ENCODE data around the gene NAT10. TPM values are rescaled to one million over a fixed set of nuclear protein-coding genes. Genes with fewer than 3 reads are reported as not detected.

Gene NAT10
- total RNA-seq, 1 experiment from 2014 or later = 38.0 TPM

- no peak for DNase-seq (ENCODE audit: low read depth, low spot score)
- in situ Hi-C loops (cut with HindIII; ENCODE audit: low pct_unique_long_range_greater_than_20kb, low sequenced_read_pairs) = no loop called here
These were observed 54.8 kb downstream of the NAT10 start for GRCh38 chr11:34160049-34160721.

- in situ Hi-C loops (cut with HindIII; ENCODE audit: low pct_unique_long_range_greater_than_20kb, low sequenced_read_pairs) = no loop called here
- no peak for DNase-seq (ENCODE audit: low read depth, low spot score)
These were observed 55.4 kb downstream of the NAT10 start for GRCh38 chr11:34160791-34161190.

DNA sequence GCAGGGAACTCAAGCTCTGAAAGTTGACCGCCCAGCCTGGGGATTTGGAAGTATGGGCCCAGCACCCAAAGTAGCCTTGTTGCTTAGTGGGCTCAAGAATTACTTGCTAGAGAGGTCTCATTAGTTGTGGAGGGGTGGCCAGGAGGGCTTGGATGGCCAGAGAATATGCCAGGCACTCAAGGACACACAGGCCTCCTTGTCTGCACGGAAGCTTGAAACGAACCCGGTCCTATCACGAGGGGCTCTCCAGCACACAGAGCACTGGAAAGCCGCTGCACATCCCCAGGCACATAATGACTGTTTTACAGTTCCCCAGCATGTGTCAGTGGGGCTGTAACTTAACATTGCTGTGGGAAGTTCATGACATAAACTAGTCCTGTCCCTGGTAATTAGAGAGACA lies 55.9 kb downstream of the NAT10 start:
- in situ Hi-C loops (cut with HindIII; ENCODE audit: low pct_unique_long_range_greater_than_20kb, low sequenced_read_pairs) = no loop called here
- peak; percentile 65 for DNase-seq (ENCODE audit: low read depth, low spot score)

DNA sequence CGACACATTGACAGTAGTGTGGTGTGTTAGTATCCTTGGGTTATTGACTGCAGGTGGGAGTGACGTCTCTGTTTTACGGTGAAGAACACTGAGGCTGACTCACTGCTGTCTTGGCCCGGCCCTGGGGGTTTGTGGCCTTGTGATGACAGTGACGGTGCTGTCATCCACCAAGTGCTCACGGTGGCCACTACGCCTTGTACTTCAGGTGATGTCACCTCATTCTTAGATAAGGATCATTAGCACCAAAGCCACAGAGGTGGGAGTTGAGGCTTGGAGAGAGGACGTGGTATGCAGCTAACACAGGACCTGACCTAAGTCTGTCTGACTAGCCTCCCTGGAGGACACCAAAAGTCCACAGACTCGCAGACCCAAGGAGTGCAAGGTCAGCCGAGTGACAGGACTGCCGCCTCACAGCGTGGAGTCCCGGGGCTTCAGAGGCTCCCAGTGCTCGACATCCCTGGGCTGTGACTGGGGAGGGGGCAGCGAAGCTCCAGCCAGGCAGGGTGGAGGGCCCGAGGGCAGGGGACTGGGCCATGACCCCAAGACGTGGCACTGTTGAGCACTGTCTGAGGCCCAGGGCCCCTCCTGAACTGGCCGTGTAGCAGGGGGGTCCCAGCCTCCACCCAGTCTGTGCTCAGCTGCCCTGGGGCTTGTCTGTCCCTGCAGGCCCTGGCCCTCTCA lies 56.5 kb downstream of the NAT10 start:
- in situ Hi-C loops (cut with HindIII; ENCODE audit: low pct_unique_long_range_greater_than_20kb, low sequenced_read_pairs) = no loop called here
- DNase-seq (ENCODE audit: low read depth, low spot score) = no peak

- no peak for DNase-seq (ENCODE audit: low read depth, low spot score)
- in situ Hi-C loops (cut with HindIII; ENCODE audit: low pct_unique_long_range_greater_than_20kb, low sequenced_read_pairs) = no loop called here
These were observed 57.0 kb downstream of the NAT10 start for GRCh38 chr11:34162493-34162820.

- in situ Hi-C loops (cut with HindIII; ENCODE audit: low pct_unique_long_range_greater_than_20kb, low sequenced_read_pairs) = no loop called here
- DNase-seq (ENCODE audit: low read depth, low spot score) = no peak
These were observed 57.4 kb downstream of the NAT10 start for GRCh38 chr11:34162856-34163255.

- no peak for DNase-seq (ENCODE audit: low read depth, low spot score)
- in situ Hi-C loops (cut with HindIII; ENCODE audit: low pct_unique_long_range_greater_than_20kb, low sequenced_read_pairs) = no loop called here
These were observed 59.7 kb downstream of the NAT10 start for GRCh38 chr11:34165121-34165520.

DNA sequence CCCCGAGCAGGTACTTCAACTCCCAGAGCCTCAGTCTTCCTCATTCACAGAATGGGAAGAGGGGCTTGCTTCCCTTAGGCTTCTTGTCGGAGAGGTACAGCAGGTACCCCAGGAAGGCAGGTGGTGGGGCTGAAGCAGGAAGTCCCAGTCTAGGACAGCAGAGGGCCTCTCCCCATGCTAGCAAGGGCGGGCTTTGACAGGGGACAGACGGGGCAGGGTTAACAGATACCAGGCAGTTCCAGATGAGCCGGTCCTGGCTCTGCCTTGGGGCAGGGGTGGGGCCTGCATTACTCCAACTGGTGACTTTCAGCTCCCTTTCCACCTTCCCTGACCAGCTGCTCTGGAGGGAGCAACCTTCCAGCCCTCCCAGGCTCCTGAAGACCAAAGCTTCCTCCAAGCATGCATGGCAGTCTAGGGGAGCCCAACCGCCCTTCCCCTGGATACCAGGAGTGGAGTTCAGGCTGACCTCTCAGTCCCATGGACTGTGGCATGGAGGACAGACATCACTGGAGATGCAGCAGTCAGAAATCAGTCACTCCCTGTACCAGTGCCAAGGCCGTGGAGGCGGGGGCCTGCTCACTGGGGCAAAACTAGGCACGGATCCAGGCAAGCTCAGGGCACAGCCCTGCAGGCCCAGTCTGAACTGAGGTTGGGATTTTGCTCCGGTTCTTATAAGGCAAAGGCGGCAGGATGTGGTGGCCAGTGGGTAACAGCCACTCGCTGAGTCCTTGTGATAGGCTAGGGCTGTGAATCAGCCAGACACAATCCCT lies 60.5 kb downstream of the NAT10 start:
- in situ Hi-C loops (cut with HindIII; ENCODE audit: low pct_unique_long_range_greater_than_20kb, low sequenced_read_pairs) = no loop called here
- DNase-seq (ENCODE audit: low read depth, low spot score) = no peak

DNA sequence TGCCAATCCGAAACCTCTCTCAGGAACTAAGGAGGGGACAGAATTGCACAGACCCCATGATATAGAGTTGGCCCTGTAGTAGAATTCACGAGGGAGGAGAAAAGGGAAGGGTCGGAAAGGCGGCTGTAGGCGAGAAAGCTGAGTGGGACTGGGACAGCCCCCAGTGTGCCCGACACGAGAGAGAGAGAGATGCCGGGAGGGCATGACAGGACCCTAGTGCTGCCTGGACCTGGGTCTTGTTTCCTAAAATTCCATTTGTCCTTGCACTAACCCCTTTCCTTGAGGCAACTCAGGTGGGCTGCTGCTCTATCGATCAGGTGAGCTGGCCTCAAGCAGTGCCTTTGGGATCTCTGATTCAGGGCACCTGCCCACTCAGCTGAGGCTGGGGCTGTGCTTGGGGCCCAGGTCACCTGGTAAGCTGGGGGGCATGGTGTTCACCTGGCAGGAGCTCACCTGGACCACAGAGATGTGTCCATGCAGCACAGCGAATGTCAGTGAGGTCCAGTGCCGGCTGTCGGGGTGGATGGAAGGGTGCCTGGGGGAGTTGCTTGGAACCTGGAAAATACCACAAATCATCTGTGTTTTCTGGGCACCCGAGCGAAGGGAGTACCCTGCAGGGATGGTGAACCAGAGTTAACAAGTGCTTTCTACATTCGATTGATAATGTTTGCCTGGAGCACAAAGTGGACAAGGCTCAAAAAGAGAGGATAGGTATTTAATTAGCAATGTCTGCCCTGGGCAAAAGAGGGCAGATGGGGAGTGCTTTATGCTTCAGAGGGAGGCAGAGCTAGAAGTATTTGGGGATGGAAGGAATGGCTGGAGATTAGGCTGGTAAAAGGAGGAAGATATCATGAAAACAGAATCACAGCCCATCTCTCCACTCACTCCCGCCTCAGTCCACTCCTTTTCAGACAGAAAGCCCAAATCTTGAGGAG lies 61.6 kb downstream of the NAT10 start:
- in situ Hi-C loops (cut with HindIII; ENCODE audit: low pct_unique_long_range_greater_than_20kb, low sequenced_read_pairs) = no loop called here

DNA sequence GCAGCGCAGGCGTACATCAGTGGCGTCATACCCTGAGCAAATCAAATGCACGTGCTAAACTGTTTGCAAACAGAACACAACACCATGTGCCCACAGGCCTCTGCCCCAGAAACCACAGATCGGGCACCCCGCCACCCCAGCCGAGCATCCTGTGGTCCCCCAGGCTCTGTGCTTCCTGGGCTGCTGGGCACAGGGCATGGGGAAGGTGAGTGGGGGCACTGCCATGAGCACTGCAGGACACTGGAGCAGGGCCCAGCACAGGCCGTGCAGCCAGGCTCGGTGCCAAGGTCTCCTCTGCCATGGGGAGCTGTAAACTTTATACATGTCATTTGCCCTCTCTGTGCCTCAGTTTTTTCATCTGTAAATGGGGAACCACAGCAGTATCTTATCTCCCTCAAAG lies 62.5 kb downstream of the NAT10 start:
- no peak for DNase-seq (ENCODE audit: low read depth, low spot score)
- in situ Hi-C loops (cut with HindIII; ENCODE audit: low pct_unique_long_range_greater_than_20kb, low sequenced_read_pairs) = no loop called here

More for the DNA sequence above, 61.6 kb downstream of the NAT10 start:
- no peak for DNase-seq (ENCODE audit: low read depth, low spot score)

DNA sequence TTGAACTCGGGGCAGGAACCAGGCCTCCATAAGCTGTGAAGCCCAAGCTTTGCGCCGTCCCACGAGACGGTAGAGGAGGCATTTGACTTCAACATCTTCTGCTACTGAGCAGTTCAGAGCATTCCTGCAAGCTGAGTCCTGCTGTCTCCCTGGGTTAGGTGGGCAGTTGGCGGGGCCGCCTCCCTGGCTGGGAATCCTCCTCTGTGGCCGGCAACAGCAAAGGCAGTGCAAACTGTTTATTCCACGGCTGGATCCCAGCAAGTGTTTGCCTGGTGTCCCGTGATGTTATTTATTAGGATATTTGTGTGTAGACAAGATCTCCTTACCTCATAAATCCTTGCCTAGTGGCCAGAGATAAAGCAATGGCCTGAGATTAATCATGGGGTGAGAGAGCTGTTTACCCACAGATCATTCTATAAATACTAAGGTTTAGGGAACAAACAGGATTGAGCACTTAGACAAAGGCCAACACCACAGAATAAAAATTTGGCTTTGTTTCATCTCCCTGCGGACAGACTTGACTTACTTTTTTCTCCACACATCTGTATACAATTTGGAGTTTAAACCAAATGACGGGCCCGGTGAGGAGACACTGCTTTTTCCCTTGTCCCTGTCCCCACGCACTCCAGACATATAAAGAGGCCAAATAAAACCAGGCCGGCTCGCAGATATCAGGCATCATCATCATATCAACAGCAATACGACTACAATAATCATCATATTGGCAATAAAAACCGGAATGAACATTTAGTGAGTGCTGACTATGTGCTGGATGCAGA lies 63.4 kb downstream of the NAT10 start:
- no peak for DNase-seq (ENCODE audit: low read depth, low spot score)
- in situ Hi-C loops (cut with HindIII; ENCODE audit: low pct_unique_long_range_greater_than_20kb, low sequenced_read_pairs) = no loop called here

- no peak for DNase-seq (ENCODE audit: low read depth, low spot score)
- in situ Hi-C loops (cut with HindIII; ENCODE audit: low pct_unique_long_range_greater_than_20kb, low sequenced_read_pairs) = no loop called here
These were observed 64.3 kb downstream of the NAT10 start for GRCh38 chr11:34169686-34170085.

GRCh38 chr11:34173050-34173449 lies 67.6 kb downstream of the NAT10 start:
- in situ Hi-C loops (cut with HindIII; ENCODE audit: low pct_unique_long_range_greater_than_20kb, low sequenced_read_pairs) = no loop called here

GRCh38 chr11:34174412-34175041 lies 69.1 kb downstream of the NAT10 start:
- in situ Hi-C loops (cut with HindIII; ENCODE audit: low pct_unique_long_range_greater_than_20kb, low sequenced_read_pairs) = no loop called here
- peak; percentile 74 for DNase-seq (ENCODE audit: low read depth, low spot score)

More at GRCh38 chr11:34173050-34173449, 67.6 kb downstream of the NAT10 start:
- no peak for DNase-seq (ENCODE audit: low read depth, low spot score)

DNA sequence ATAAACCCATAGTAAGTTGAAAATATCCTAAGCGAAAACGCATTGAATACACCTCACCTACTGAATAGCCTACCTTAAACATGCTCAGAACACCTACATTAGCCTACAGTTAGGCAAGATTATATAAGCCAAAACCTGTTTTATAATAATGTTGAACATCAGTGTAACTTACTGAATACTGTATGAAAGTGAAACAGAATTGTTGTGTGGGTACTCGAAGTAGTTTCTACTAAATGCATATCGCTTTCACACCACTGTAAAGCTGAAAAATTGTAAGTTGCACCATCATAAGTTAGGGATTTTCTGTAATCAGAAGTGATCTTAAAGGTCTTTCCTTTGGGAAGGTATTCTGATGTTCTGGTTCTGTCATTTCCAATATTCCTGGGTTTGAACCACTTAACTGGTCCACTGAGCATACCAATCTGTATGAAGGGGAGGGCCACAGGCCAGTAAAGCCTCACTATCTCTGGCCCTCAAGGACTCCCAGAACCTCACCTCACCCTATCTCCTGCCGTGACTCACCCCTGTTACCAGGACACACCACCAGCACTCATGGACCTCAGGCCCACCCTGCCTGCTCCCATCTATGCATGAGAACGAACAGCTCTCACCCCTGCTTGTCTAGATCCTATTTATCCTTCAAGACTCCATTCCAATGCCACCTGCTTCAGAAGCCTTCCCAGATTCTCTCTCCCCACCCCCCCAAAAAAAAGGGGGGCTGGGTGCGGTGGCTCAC lies 70.0 kb downstream of the NAT10 start:
- in situ Hi-C loops (cut with HindIII; ENCODE audit: low pct_unique_long_range_greater_than_20kb, low sequenced_read_pairs) = no loop called here
- DNase-seq (ENCODE audit: low read depth, low spot score) = no peak

DNA sequence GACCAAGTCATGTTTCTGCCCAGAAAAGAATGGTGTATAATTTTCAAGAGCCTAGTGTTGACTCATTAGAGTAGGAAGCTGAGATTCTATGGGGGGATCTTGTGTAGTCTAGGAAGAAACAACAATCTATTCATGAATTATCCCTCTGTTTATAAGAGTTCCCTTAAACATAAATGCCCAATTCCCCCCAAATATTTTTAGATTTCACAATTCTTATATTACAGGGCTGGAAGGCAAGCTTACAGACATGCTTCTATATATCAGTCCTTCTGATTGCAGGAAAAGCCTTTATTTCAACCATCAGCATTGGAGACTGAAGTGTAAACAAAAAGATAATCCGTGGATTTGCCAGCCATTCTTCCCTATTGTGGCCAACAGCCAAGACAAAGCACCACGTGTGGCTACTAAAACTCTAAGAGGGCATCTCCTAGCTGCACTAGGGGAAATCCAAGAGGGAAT lies 71.4 kb downstream of the NAT10 start:
- in situ Hi-C loops (cut with HindIII; ENCODE audit: low pct_unique_long_range_greater_than_20kb, low sequenced_read_pairs) = no loop called here
- no peak for DNase-seq (ENCODE audit: low read depth, low spot score)

Data from SK-MEL-5 (cell line).